Left lung (tissue), 10 donors: Measurements from ENCODE around the gene FXYD7. TPM values are rescaled to one million over a fixed set of nuclear protein-coding genes. Genes with fewer than 3 reads are reported as not detected.
"Not testable (repeated sequence)": the region's sequence is repeated elsewhere in the genome, so short reads cannot be mapped to it uniquely, and the experiment has no call there.

Experiments
- ATAC-seq: fragments of 200-7000 bp; cut with Tn5 transposase; one replicate; pipeline ENCODE4 v1.9.1; 2020; ENCODE audit warnings: moderate library complexity
- DNase-seq, 4 donors: peaks; one replicate each; pipeline ENCODE4 v3.0.0-alpha.2; 2013 to 2020
- H3K27ac ChIP-seq, 2 donors: fragments of 200-600 bp; sonication (generic) in 1 of 2; one replicate each; pipeline versions ENCODE4 v1.5.0 to v1.8.0; 2020 to 2021
- H3K27me3 ChIP-seq, 2 donors: fragments of 200-600 bp; sonication (generic) in 1 of 2; one replicate each; pipeline versions ENCODE4 v1.5.0 to v1.8.0; 2020 to 2021
- H3K36me3 ChIP-seq, 2 donors: fragments of 200-600 bp; sonication (generic) in 1 of 2; one replicate each; pipeline versions ENCODE4 v1.5.0 to v1.8.0; 2020 to 2021
- H3K4me1 ChIP-seq, 2 donors: fragments of 200-600 bp; one replicate each; pipeline ENCODE4 v1.8.0; 2021
- H3K4me3 ChIP-seq, 2 donors: fragments of 200-600 bp; sonication (generic) in 1 of 2; one replicate each; pipeline versions ENCODE4 v1.5.0 to v1.8.0; 2020 to 2021; ENCODE audit warnings: mild to moderate bottlenecking in 1 of 2
- H3K9me3 ChIP-seq, 2 donors: fragments of 200-600 bp; sonication (generic) in 1 of 2; one replicate each; pipeline versions ENCODE4 v1.5.0 to v1.8.0; 2020 to 2021
- intact Hi-C, 2 donors: fragments of 100-400 bp; cut with DNase I; formaldehyde crosslinking; loops; one replicate each; pipeline versions ENCODE4 v1.11.2 to v1.14.2; 2022
- polyA plus RNA-seq, 6 donors: library from polyadenylated mRNA; unstranded; fragments of 120-200 nt; gene quantifications; one replicate each; pipeline ENCODE4 v1.2.1, GENCODE V29; 2013; ENCODE audit not compliant: insufficient read length in 6 of 6
- total RNA-seq, 2 donors: library from RNA; stranded (reverse); fragmentation: NEBNext Ultra II Directional; extraction: Animal tissue kit (Norgen Biotek cat#: 25700); gene quantifications; one replicate each; pipeline ENCODE4 v1.2.1, GENCODE V29; 2021
- TF ChIP-seq, protein P1 (sequence below), 2 donors: fragments of 200-600 bp; sonication (generic) in 1 of 2; IDR thresholded peaks; one replicate each; pipeline versions ENCODE4 v1.5.0 to v1.8.0; 2021; ENCODE audit warnings: antibody characterized with exemption in 2 of 2
- donor health status: DM: no; HTN: yes; CAD: no.
- donor health status: DM: no; HTN: no; CAD: no.

Gene FXYD7
- total and polyA plus RNA-seq, 8 donors, result 0.55 to 1.3 (median 0.74) TPM; not detected in 2

DNA sequence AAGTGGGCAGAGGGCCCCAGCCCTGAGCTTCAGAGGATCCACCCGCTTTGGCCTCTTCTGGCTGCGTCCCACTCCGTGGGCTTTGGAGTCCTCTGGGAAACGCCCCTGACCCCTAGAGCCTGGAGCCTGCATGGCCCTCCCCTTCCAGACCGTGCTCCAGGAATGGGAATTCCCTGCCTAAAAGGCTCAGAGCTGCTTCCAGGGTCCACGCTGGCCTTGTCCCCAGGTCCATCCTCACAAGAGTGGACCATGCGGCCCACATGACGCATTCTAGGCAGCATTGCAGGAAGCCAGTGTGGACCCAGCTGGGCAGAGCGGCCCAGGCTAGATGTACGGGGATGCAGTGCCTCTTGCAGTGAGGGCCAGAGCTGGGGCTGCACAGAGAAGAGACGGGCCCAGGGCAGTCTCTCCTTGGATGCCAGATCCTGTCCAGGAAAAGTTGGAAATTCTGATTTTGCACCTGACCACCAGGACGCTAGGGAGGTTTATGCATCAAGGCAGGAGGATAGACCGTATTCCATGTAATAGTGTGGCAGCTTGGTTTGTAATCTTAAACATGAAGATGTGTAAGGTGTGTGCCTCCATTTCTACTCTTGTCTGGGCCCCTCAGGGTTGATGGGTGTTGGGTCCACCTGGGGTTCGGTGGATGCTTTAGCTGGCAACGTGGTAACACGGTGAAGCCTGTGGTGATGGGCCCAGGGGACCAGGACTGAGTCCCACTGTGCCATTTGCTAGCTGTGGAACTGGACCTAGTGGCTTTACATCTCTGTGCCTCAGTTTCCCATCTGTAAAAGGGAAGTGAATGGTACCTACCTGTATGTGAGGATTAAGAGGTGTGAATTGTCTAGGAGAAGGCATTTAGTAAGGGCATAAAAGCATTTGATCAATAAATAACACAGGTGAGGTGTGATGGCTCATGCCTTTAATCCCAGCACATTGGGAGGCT, 42.2 kb upstream of the FXYD7 start:
- intact Hi-C loops, result no loop called here
- H3K9me3 ChIP-seq, result no peaks in the 10 kb centered on the region
- no peaks in the 10 kb centered on the region for H3K36me3 ChIP-seq
- H3K27ac ChIP-seq, result no peak overlapping the region
- ATAC-seq (no peak), DNase-seq (no peak)
- H3K4me1 ChIP-seq, result no peaks in the 10 kb centered on the region
- H3K27me3 ChIP-seq, result no peaks in the 10 kb centered on the region
- no peak overlapping the region for H3K4me3 ChIP-seq
- TF ChIP-seq, protein P1, sequence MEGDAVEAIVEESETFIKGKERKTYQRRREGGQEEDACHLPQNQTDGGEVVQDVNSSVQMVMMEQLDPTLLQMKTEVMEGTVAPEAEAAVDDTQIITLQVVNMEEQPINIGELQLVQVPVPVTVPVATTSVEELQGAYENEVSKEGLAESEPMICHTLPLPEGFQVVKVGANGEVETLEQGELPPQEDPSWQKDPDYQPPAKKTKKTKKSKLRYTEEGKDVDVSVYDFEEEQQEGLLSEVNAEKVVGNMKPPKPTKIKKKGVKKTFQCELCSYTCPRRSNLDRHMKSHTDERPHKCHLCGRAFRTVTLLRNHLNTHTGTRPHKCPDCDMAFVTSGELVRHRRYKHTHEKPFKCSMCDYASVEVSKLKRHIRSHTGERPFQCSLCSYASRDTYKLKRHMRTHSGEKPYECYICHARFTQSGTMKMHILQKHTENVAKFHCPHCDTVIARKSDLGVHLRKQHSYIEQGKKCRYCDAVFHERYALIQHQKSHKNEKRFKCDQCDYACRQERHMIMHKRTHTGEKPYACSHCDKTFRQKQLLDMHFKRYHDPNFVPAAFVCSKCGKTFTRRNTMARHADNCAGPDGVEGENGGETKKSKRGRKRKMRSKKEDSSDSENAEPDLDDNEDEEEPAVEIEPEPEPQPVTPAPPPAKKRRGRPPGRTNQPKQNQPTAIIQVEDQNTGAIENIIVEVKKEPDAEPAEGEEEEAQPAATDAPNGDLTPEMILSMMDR (IDR thresholded peaks at IDR 0.05), result no peak

DNA sequence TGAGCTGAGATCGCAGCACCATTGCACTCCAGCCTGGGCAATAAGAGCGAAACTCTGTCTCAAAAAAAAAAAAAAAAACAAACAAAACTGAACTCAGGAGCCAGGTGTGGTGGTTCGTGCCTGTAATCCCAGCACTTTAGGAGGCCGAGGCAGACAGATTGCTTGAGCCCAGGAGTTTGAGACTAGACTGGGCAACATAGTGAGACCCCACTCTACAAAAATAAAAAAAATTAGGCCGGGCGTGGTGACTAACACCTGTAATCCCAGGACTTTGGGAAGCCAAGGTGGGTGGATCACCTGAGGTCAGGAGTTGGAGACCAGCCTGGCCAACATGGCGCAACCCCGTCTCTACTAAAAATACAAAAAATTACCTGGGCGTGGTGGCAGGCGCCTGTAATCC, 41.1 kb upstream of the FXYD7 start:
- not testable (repeated sequence) for DNase-seq

DNA sequence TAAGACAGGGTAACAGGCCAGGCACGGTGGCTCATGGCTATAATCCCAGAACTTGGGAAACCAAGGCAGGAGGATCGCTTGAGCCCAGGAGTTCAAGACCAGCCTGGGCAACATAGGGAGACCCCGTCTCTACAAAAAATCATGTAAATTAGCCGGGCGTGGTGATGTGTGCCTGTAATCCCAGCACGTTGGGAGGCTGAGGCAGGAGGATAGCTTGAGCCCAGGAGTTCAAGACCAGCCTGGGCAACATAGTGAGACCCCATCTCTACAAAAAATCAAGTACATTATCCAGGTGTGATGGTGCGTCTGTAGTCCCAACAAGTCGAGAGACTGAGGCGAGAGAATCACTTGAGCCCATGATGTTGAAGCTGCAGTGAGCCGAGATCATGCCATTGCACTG, 39.4 kb upstream of the FXYD7 start:
- ATAC-seq, intact Hi-C loops, H3K4me3 ChIP-seq, DNase-seq, H3K36me3 ChIP-seq, H3K27me3 ChIP-seq, H3K9me3 ChIP-seq, H3K27ac ChIP-seq, H3K4me1 ChIP-seq: not testable (repeated sequence)

More for the DNA sequence above, 41.1 kb upstream of the FXYD7 start:
- intact Hi-C loops, H3K27ac ChIP-seq, H3K27me3 ChIP-seq, H3K9me3 ChIP-seq, H3K4me3 ChIP-seq, ATAC-seq, H3K36me3 ChIP-seq, H3K4me1 ChIP-seq: not testable (repeated sequence)

DNA sequence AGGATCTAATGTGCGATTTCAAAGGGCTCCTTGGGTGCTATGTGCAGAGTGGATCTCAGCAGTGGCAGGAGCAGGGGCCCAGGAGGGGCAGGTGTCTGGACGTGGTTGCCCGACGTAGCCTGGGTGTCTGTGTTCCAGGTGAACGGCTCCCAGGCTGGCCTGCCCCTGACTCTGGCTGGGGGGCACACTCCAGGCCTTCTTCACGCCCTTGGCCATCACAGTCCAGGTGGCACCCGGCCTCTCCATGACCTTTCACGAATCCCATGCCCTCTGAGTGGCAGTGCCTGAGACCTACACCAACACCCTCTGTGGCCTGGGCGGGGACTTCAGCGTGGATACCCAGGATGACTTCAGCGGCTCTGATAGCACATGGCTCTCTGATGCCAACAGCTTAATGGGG, 38.7 kb upstream of the FXYD7 start:
- TF ChIP-seq, protein P1 (IDR thresholded peaks at IDR 0.05), result no peak
- no peaks in the 10 kb centered on the region for H3K4me1 ChIP-seq
- H3K36me3 ChIP-seq, result no peaks in the 10 kb centered on the region
- DNase-seq, result no peak
- H3K9me3 ChIP-seq, result no peaks in the 10 kb centered on the region
- H3K27me3 ChIP-seq, result peaks cover 0 to 4% of the 10 kb centered on the region in 2 donors
- no peak overlapping the region for H3K4me3 ChIP-seq
- intact Hi-C loops, result no loop called here
- no peak overlapping the region for H3K27ac ChIP-seq
- ATAC-seq, result no peak

DNA sequence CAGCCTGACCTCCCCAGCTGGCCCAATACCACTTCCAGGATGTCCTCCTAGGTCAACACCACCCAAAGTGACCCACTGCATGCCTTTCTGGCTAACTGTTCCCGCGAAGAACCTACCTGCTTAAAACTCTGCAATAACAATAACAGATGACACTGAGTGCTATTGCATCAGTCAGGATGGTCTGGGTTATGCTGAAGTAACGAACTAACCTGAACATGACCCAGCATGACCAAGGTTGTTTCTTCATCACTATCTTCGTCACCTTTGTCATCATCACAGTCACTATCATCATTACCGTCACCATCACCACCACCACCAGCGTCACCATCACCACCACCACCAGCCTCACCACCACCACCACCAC, 38.0 kb upstream of the FXYD7 start:
- TF ChIP-seq, protein P1 (IDR thresholded peaks at IDR 0.05), result no peak
- no peaks in the 10 kb centered on the region for H3K36me3 ChIP-seq
- DNase-seq (no peak), ATAC-seq (no peak)
- H3K27me3 ChIP-seq, result peaks cover 0 to 10% of the 10 kb centered on the region in 2 donors
- no peaks in the 10 kb centered on the region for H3K9me3 ChIP-seq
- H3K27ac ChIP-seq, result no peak overlapping the region
- intact Hi-C loops, result no loop called here
- H3K4me3 ChIP-seq, result no peak overlapping the region
- no peaks in the 10 kb centered on the region for H3K4me1 ChIP-seq

DNA sequence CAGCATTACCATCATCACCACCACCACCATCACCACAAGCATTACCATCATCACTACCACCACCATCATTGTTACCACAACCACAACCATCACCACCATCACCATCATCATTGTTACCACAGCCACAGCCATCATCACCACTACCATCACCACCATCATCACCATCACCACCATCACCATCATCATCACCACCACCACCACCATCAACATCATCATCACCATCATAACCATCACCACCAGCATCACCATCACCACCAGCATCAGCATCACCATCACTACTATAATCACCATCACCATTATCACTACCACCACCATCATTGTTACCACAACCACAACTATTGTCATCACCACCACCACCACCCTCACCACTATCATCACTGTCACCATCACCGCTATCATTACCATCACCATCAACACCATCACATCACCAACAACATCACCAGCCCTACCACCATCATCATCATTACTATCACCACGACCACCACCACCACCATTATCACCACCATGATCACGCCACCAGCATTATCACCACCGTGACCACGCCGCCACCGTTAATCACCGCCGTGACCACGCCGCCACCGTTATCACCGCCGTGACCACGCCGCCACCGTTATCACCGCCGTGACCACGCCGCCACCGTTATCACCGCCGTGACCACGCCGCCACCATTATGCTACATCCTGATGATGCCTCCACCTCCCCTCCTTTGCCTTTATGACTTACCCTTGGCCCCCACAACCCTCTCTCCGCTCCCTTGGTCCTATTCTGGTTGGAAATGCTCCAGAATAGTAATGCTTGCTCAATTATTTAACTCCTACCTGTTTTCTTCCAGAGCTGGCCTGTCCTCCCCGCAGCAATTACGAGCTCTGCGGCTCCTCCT, 37.4 kb upstream of the FXYD7 start:
- TF ChIP-seq, protein P1 (IDR thresholded peaks at IDR 0.05), result no peak
- H3K9me3 ChIP-seq, result no peaks in the 10 kb centered on the region
- no peak overlapping the region for H3K27ac ChIP-seq
- H3K27me3 ChIP-seq, result peaks cover 0 to 10% of the 10 kb centered on the region in 2 donors
- DNase-seq, result no peak
- H3K36me3 ChIP-seq, result no peaks in the 10 kb centered on the region
- H3K4me3 ChIP-seq, result no peak overlapping the region
- H3K4me1 ChIP-seq, result no peaks in the 10 kb centered on the region
- intact Hi-C loops, result no loop called here
- no peak for ATAC-seq
